CD4-positive, alpha-beta T cell (primary cell): ENCODE measurements around the gene EVI5. TPM values are rescaled to one million over a fixed set of nuclear protein-coding genes. Genes with fewer than 3 reads are reported as not detected.

Source experiments
- ATAC-seq: fragments of 200-7000 bp; cut with Tn5 transposase; one replicate; pipeline ENCODE4 v1.10.0; 2022; ENCODE audit warnings: mild to moderate bottlenecking; ENCODE audit not compliant: poor library complexity
- CTCF ChIA-PET: fragments of 350-600 bp; sonication (Branson Sonifier 250); formaldehyde crosslinking; loops from one replicate; lab custom pipeline; 2021; ENCODE audit warnings: antibody characterized with exemption, inconsistent platforms; lab: Charles Lee
- POLR2A ChIA-PET: fragments of 350-600 bp; sonication (Branson Sonifier 250); formaldehyde crosslinking; loops from one replicate; lab custom pipeline; 2021; ENCODE audit warnings: antibody characterized with exemption, inconsistent platforms; lab: Charles Lee
- DNase-seq, 14 experiments: peaks; one replicate each; pipeline ENCODE4 v3.0.0-alpha.2; 2013 to 2020; ENCODE audit warnings: mixed read lengths in 2 of 14
- H3K27ac ChIP-seq, 2 donors: one replicate each; pipeline versions ENCODE4 v1.5.1 to v1.7.0; 2013; ENCODE audit warnings: low read length in 2 of 2, low read depth in 1 of 2, mild to moderate bottlenecking in 1 of 2
- H3K27me3 ChIP-seq, 2 experiments: 1 replicate in 1 of 2; 2 replicates in 1 of 2; pipeline versions ENCODE4 v1.6.1 to v1.7.0; 2013; ENCODE audit warnings: low read length in 2 of 2, control low read depth in 1 of 2, mild to moderate bottlenecking in 1 of 2, moderate library complexity in 1 of 2; ENCODE audit not compliant: insufficient read depth in 2 of 2, control insufficient read depth in 1 of 2
- H3K36me3 ChIP-seq: one replicate; pipeline ENCODE4 v1.6.1; 2013; ENCODE audit warnings: low read length, control low read depth; ENCODE audit not compliant: insufficient read depth
- H3K4me1 ChIP-seq: one replicate; pipeline ENCODE4 v1.6.1; 2013; ENCODE audit warnings: low read length, control low read depth; ENCODE audit not compliant: insufficient read depth
- H3K4me3 ChIP-seq: one replicate; pipeline ENCODE4 v1.5.1; 2013; ENCODE audit warnings: mild to moderate bottlenecking, low read length, moderate library complexity
- H3K9me3 ChIP-seq, 2 experiments: 1 replicate in 1 of 2; 2 replicates in 1 of 2; pipeline versions ENCODE4 v1.6.1 to v1.7.0; 2013; ENCODE audit warnings: low read length in 2 of 2, mild to moderate bottlenecking in 2 of 2, control low read depth in 1 of 2, moderate library complexity in 1 of 2; ENCODE audit not compliant: control insufficient read depth in 1 of 2, insufficient read depth in 1 of 2
- H3K27ac Mint-ChIP-seq: one replicate; pipeline ENCODE4 v1.8.0; 2020; ENCODE audit warnings: mixed read lengths
- H3K27me3 Mint-ChIP-seq: one replicate; pipeline ENCODE4 v1.8.0; 2021; ENCODE audit warnings: mixed read lengths
- H3K36me3 Mint-ChIP-seq: one replicate; pipeline ENCODE4 v1.8.0; 2021; ENCODE audit warnings: low read depth, mixed read lengths
- H3K4me1 Mint-ChIP-seq: one replicate; pipeline ENCODE4 v1.8.0; 2021; ENCODE audit warnings: low read depth, mixed read lengths
- H3K4me3 Mint-ChIP-seq: one replicate; pipeline ENCODE4 v1.8.0; 2020; ENCODE audit warnings: mild to moderate bottlenecking, mixed read lengths
- H3K9me3 Mint-ChIP-seq: one replicate; pipeline ENCODE4 v1.8.0; 2020; ENCODE audit warnings: mixed read lengths
- CTCF ChIP-seq: fragments of 200-600 bp; IDR thresholded peaks from one replicate; pipeline ENCODE4 v1.8.0; 2022; ENCODE audit warnings: antibody characterized with exemption, mild to moderate bottlenecking
- intact Hi-C, 2 experiments: fragments of 100-400 bp; cut with DNase I in 1 of 2; cut with micrococcal nuclease in 1 of 2; formaldehyde crosslinking; loops; one replicate each; pipeline versions ENCODE4 v1.15.1 to v1.9.0; 2023 to 2025; cut with DNase I, micrococcal nuclease
- total RNA-seq, 174 experiments: library from RNA in 2 of 174; stranded (reverse) in 2 of 174; gene quantifications; one replicate each; pipeline ENCODE4 v1.2.3 and lab custom pipeline; 2021 to 2026

EVI5 gene
- total RNA-seq, 2 experiments from 2014 or later, result 1.8 to 2.0 TPM

- Histone ChIP-seq H3K4me3 (peak overlapping the region; percentile 34), H3K36me3 (no peaks in the 10 kb centered on the region), H3K9me3 (no peaks in the 10 kb centered on the region), H3K4me1 (peaks cover 13% of the 10 kb centered on the region), H3K27me3 (no peaks in the 10 kb centered on the region), H3K27ac (peak overlapping the region; percentile 23 to 56)
- POLR2A ChIA-PET, result interaction anchor here (0.5 to 3.0 kb wide), 16 partner anchors 12 to 1640 kb away, joined by 3 to 29 read pairs (median 3); partner anchors contain the start of gene GFI1
- H3K4me1 Mint-ChIP-seq, result peaks cover 59% of the 10 kb centered on the region
- ATAC-seq (peak; percentile 93), DNase-seq (peak in 3 of 14 experiments; percentile 58 to 89 (median 66))
- intact Hi-C loops, result loop anchor here (1.0 to 5.0 kb wide), 4 partner anchors 42 to 99 kb away; partner anchors contain the start of gene GFI1 (in 1 of the 2)
- H3K27ac Mint-ChIP-seq, result peak overlapping the region; percentile 61
- CTCF ChIA-PET, result interaction anchor here (1.0 kb wide), 2 partner anchors 98 to 274 kb away, joined by 3 to 4 read pairs; no protein-coding TSS in a partner anchor
- H3K36me3 Mint-ChIP-seq, result no peaks in the 10 kb centered on the region
- H3K4me3 Mint-ChIP-seq, result peak overlapping the region; percentile 34
- no peaks in the 10 kb centered on the region for H3K27me3 Mint-ChIP-seq
- no peak for TF ChIP-seq CTCF
- H3K9me3 Mint-ChIP-seq, result peaks cover 3% of the 10 kb centered on the region
These were observed 200.8 kb downstream of the EVI5 start for GRCh38 chr1:92583821-92584760.

- no peak overlapping the region for H3K27ac ChIP-seq
- H3K27ac Mint-ChIP-seq, result no peak overlapping the region
- ATAC-seq, result no peak
- H3K4me3 ChIP-seq, result no peak overlapping the region
- DNase-seq, result no peak
- CTCF ChIA-PET, result no interaction called here
- POLR2A ChIA-PET, result interaction anchor here (1.8 kb wide), 1 partner anchor 40 kb away, joined by 6 read pairs; no protein-coding TSS in a partner anchor
- TF ChIP-seq CTCF, result no peak
- H3K4me1 ChIP-seq, result no peaks in the 10 kb centered on the region
- no peaks in the 10 kb centered on the region for H3K27me3 Mint-ChIP-seq
- no peaks in the 10 kb centered on the region for H3K27me3 ChIP-seq
- no peaks in the 10 kb centered on the region for H3K36me3 Mint-ChIP-seq
- peak overlapping the region; percentile 15 for H3K4me3 Mint-ChIP-seq
- intact Hi-C loops, result no loop called here
- no peaks in the 10 kb centered on the region for H3K36me3 ChIP-seq
- H3K9me3 Mint-ChIP-seq, result peaks cover 3% of the 10 kb centered on the region
- H3K4me1 Mint-ChIP-seq, result peaks cover 33% of the 10 kb centered on the region
- H3K9me3 ChIP-seq, result peaks cover 0 to 4% of the 10 kb centered on the region in 2 experiments
These were observed 207.5 kb downstream of the EVI5 start for GRCh38 chr1:92577261-92577895.

- Mint-ChIP-seq H3K36me3 (no peaks in the 10 kb centered on the region), H3K4me1 (peaks cover 11% of the 10 kb centered on the region), H3K27ac (no peak overlapping the region), H3K9me3 (no peaks in the 10 kb centered on the region), H3K4me3 (no peak overlapping the region), H3K27me3 (no peaks in the 10 kb centered on the region)
- Histone ChIP-seq H3K4me1 (no peaks in the 10 kb centered on the region), H3K27me3 (no peaks in the 10 kb centered on the region), H3K27ac (no peak overlapping the region), H3K36me3 (no peaks in the 10 kb centered on the region), H3K9me3 (peaks cover 0 to 4% of the 10 kb centered on the region in 2 experiments), H3K4me3 (no peak overlapping the region)
- CTCF ChIA-PET, result no interaction called here
- no peak for DNase-seq
- POLR2A ChIA-PET, result no interaction called here
- no peak for TF ChIP-seq CTCF
- intact Hi-C loops, result no loop called here
- ATAC-seq, result no peak
These were observed 209.8 kb downstream of the EVI5 start for GRCh38 chr1:92575123-92575522.
